ENCODE measurements around the gene GORASP1. TPM values are rescaled to one million over a fixed set of nuclear protein-coding genes. Genes with fewer than 3 reads are reported as not detected.

The GORASP1 gene
- total RNA-seq, 1 experiment from 2014 or later = 39.7 TPM

DNA sequence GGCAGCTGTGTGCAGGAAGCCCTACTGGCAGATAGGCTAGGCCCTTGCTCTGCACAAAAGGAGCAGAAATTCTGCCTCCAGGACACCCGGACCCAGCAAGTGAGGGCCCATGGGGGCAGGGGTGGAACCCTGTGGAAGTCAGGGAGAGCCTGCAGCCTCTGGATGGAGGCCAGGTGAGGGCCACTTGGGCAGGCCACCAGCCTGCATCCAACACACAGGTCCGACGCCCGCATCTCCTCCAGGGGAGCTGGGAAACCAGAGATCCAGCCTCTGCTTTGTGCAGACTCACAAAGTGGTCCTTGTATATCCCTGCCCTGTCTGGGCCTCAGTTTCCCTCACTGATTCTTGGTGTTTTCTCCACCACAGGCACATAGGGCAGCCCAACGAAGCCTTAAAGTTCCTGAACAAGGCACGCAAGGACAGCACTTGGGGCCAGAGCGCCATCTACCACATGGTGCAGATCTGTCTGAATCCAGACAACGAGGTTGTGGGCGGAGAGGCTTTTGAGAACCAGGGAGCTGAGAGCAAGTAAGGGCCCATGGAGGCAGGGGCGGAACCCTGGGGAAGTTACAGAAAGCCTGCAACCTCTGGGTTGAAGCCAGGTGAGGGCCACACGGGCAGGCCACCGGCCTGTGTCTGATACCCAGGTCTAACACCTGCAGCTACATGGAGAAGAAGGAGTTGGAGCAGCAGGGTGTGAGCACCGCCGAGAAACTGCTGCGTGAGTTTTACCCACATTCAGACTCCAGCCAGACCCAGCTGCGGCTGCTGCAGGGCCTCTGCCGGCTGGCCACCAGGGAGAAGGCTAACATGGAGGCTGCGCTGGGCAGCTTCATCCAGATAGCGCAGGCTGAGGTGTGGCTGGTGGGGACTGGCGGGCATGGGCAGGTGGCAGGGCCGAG lies 29.4 kb upstream of the GORASP1 start:
- H3K27me3 ChIP-seq (replicated peaks) = no peaks in the 10 kb centered on the region
- H3K4me1 ChIP-seq (replicated peaks) = no peaks in the 10 kb centered on the region
- DNase-seq (ENCODE audit: low read depth in 1 of 2, low spot score in 2 of 2) = no peak
- no peak overlapping the region for H3K4me3 ChIP-seq
- H3K9me3 ChIP-seq (replicated peaks) = no peaks in the 10 kb centered on the region
- H3K27ac ChIP-seq = no peak overlapping the region
- peaks cover 22% of the 10 kb centered on the region for H3K36me3 ChIP-seq

- no peak for DNase-seq (ENCODE audit: low read depth in 1 of 2, low spot score in 2 of 2)
- Histone ChIP-seq H3K4me3 (no peak overlapping the region), H3K36me3 (peaks cover 7% of the 10 kb centered on the region), H3K9me3 (replicated peaks) (no peaks in the 10 kb centered on the region), H3K27me3 (replicated peaks) (no peaks in the 10 kb centered on the region), H3K4me1 (replicated peaks) (no peaks in the 10 kb centered on the region), H3K27ac (no peak overlapping the region)
Observed at GRCh38 chr3:39135170-39135805, 27.9 kb upstream of the GORASP1 start.

- no peaks in the 10 kb centered on the region for H3K9me3 ChIP-seq (replicated peaks)
- H3K4me1 ChIP-seq (replicated peaks) = no peaks in the 10 kb centered on the region
- no peak for DNase-seq (ENCODE audit: low read depth in 1 of 2, low spot score in 2 of 2)
Observed at GRCh38 chr3:39134305-39134704, 26.9 kb upstream of the GORASP1 start.

DNA sequence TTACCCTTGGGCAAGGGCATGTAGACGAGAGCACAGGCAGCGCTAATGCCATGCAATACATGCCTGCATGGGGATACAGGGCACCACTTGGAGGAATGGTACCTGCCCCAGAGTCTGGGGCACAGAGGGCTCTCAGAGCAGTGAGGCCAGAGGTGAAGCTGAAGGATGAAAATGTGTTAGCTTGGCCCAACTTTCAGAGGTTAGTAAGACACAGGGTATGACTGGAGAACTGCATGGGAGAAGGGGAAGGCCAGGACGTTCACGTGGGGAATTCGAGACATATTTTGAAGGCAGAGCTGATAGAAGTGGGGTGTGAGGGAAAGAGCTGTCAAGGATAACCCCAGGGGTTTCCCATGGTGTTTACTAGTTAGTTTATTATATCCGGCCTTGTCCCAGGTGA lies 26.4 kb upstream of the GORASP1 start:
- Histone ChIP-seq H3K27me3 (replicated peaks) (no peaks in the 10 kb centered on the region), H3K27ac (no peak overlapping the region), H3K4me1 (replicated peaks) (no peaks in the 10 kb centered on the region), H3K36me3 (0 out of 2 replicates have a peak, but pooled peaks cover 2% of the 10 kb centered on the region), H3K4me3 (no peak overlapping the region), H3K9me3 (replicated peaks) (no peaks in the 10 kb centered on the region)
- DNase-seq (ENCODE audit: low read depth in 1 of 2, low spot score in 2 of 2) = no peak

More at GRCh38 chr3:39134305-39134704, 26.9 kb upstream of the GORASP1 start:
- H3K27me3 ChIP-seq (replicated peaks) = no peaks in the 10 kb centered on the region
- no peak overlapping the region for H3K4me3 ChIP-seq
- 0 out of 2 replicates have a peak, but pooled peaks cover 2% of the 10 kb centered on the region for H3K36me3 ChIP-seq
- H3K27ac ChIP-seq = no peak overlapping the region

GRCh38 chr3:39133093-39133490 lies 25.7 kb upstream of the GORASP1 start:
- no peaks in the 10 kb centered on the region for H3K36me3 ChIP-seq
- no peak overlapping the region for H3K27ac ChIP-seq
- H3K4me3 ChIP-seq = no peak overlapping the region
- no peaks in the 10 kb centered on the region for H3K4me1 ChIP-seq (replicated peaks)
- no peaks in the 10 kb centered on the region for H3K9me3 ChIP-seq (replicated peaks)
- no peak for DNase-seq (ENCODE audit: low read depth in 1 of 2, low spot score in 2 of 2)
- no peaks in the 10 kb centered on the region for H3K27me3 ChIP-seq (replicated peaks)

- no peak overlapping the region for H3K27ac ChIP-seq
- H3K36me3 ChIP-seq = no peaks in the 10 kb centered on the region
- no peak overlapping the region for H3K4me3 ChIP-seq
- H3K4me1 ChIP-seq (replicated peaks) = no peaks in the 10 kb centered on the region
- H3K9me3 ChIP-seq (replicated peaks) = no peaks in the 10 kb centered on the region
- H3K27me3 ChIP-seq (replicated peaks) = no peaks in the 10 kb centered on the region
- no peak for DNase-seq (ENCODE audit: low read depth in 1 of 2, low spot score in 2 of 2)
Observed at GRCh38 chr3:39132096-39133092, 25.0 kb upstream of the GORASP1 start.

GRCh38 chr3:39130693-39131265 lies 23.4 kb upstream of the GORASP1 start:
- H3K4me1 ChIP-seq (replicated peaks) = peaks cover 10% of the 10 kb centered on the region
- no peak overlapping the region for H3K27ac ChIP-seq
- H3K36me3 ChIP-seq = no peaks in the 10 kb centered on the region
- H3K4me3 ChIP-seq = no peak overlapping the region
- no peak for DNase-seq (ENCODE audit: low read depth in 1 of 2, low spot score in 2 of 2)
- H3K27me3 ChIP-seq (replicated peaks) = no peaks in the 10 kb centered on the region
- H3K9me3 ChIP-seq (replicated peaks) = no peaks in the 10 kb centered on the region

GRCh38 chr3:39130026-39130425 lies 22.6 kb upstream of the GORASP1 start:
- no peak overlapping the region for H3K27ac ChIP-seq
- H3K4me1 ChIP-seq (replicated peaks) = peaks cover 17% of the 10 kb centered on the region
- H3K36me3 ChIP-seq = no peaks in the 10 kb centered on the region
- no peak overlapping the region for H3K4me3 ChIP-seq
- DNase-seq (ENCODE audit: low read depth in 1 of 2, low spot score in 2 of 2) = no peak
- no peaks in the 10 kb centered on the region for H3K27me3 ChIP-seq (replicated peaks)
- H3K9me3 ChIP-seq (replicated peaks) = no peaks in the 10 kb centered on the region

- Histone ChIP-seq H3K36me3 (no peaks in the 10 kb centered on the region), H3K27ac (no peak overlapping the region), H3K4me1 (replicated peaks) (peaks cover 17% of the 10 kb centered on the region), H3K9me3 (replicated peaks) (no peaks in the 10 kb centered on the region), H3K27me3 (replicated peaks) (no peaks in the 10 kb centered on the region), H3K4me3 (no peak overlapping the region)
- DNase-seq (ENCODE audit: low read depth in 1 of 2, low spot score in 2 of 2) = no peak
Observed at GRCh38 chr3:39128951-39129350, 21.5 kb upstream of the GORASP1 start.

GRCh38 chr3:39127908-39128304 lies 20.5 kb upstream of the GORASP1 start:
- DNase-seq (ENCODE audit: low read depth in 1 of 2, low spot score in 2 of 2) = no peak
- Histone ChIP-seq H3K4me3 (no peak overlapping the region), H3K36me3 (no peaks in the 10 kb centered on the region), H3K4me1 (replicated peaks) (peaks cover 17% of the 10 kb centered on the region), H3K27ac (no peak overlapping the region), H3K27me3 (replicated peaks) (no peaks in the 10 kb centered on the region), H3K9me3 (replicated peaks) (no peaks in the 10 kb centered on the region)

DNA sequence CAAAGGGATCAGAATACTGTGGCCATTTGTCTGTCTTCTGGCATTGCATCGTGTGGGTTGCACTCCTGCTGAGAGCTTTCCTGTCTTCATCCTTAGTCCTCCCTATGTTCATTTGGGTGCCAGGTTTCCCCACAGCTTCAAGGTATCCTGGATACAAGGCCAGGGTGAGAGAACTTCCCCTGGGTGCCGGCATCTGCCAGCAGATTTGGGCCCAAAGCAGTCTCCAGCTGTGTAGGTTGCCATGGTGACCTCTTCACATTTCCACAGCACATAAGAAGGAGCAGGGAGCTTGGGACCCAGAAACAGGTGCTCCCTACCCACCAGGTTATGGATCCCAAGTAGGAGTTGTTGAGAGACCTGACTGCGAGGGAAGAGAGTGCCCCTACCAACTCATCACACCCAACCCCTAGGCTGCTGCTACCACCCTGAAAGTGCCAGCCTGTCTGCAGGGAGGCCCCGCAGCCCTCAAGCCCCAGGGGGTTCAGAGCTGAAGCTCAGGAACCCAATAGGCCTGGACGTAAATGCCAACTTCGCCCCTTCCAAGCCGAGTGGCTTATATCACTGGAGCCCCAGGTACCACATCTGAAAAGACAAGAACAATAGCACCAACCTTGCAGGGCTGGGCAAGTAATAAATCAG lies 20.0 kb upstream of the GORASP1 start:
- Histone ChIP-seq H3K36me3 (no peaks in the 10 kb centered on the region), H3K4me3 (no peak overlapping the region), H3K27me3 (replicated peaks) (no peaks in the 10 kb centered on the region), H3K27ac (no peak overlapping the region), H3K4me1 (replicated peaks) (peaks cover 17% of the 10 kb centered on the region), H3K9me3 (replicated peaks) (no peaks in the 10 kb centered on the region)
- no peak for DNase-seq (ENCODE audit: low read depth in 1 of 2, low spot score in 2 of 2)

DNA sequence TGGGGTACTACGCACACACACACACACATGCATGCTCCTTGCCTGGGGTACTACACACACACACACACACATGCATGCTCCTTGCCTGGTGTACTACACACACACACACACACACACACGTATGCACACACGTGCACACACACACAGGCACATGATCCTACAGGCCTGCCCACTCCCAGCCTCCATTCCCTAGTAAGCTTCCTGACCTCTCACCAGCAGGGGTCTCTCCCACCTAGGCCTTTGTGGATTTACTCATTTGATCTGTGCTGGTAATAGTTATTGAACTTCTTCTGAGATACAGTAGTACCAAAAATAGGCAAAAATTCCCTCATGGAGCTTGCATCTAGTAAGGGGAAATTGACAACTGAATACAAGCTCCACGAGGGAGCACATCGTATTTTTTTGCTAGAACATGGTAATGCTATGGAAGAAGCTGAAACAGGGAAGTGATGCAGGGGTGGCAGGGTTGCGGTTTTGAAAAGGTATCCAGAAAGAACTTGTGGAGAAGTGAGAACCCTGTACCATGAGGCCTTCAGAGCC lies 19.2 kb upstream of the GORASP1 start:
- Histone ChIP-seq H3K27me3 (replicated peaks) (no peaks in the 10 kb centered on the region), H3K27ac (no peak overlapping the region), H3K36me3 (no peaks in the 10 kb centered on the region), H3K4me3 (no peak overlapping the region), H3K9me3 (replicated peaks) (no peaks in the 10 kb centered on the region), H3K4me1 (replicated peaks) (peaks cover 17% of the 10 kb centered on the region)
- peak in 1 of 2 experiments; percentile 36 for DNase-seq (ENCODE audit: low read depth in 1 of 2, low spot score in 2 of 2)

Measured in SJSA1 (cell line).